ENCODE results near the gene CACNA1S. TPM values are rescaled to one million over a fixed set of nuclear protein-coding genes. Genes with fewer than 3 reads are reported as not detected.

Gene CACNA1S
- polyA plus RNA-seq, 1 donor: 56.1 TPM

- DNase-seq (ENCODE audit: low read depth): no peak
Measured at GRCh38 chr1:201063145-201063544, 49.1 kb downstream of the CACNA1S start.

GRCh38 chr1:201062511-201063091 lies 49.6 kb downstream of the CACNA1S start:
- no peak for DNase-seq (ENCODE audit: low read depth)

GRCh38 chr1:201061886-201062285 lies 50.3 kb downstream of the CACNA1S start:
- no peak for DNase-seq (ENCODE audit: low read depth)

GRCh38 chr1:201061049-201061448 lies 51.2 kb downstream of the CACNA1S start:
- no peak for DNase-seq (ENCODE audit: low read depth)

GRCh38 chr1:201060586-201060985 lies 51.6 kb downstream of the CACNA1S start:
- DNase-seq (ENCODE audit: low read depth): no peak

GRCh38 chr1:201059871-201060555 lies 52.2 kb downstream of the CACNA1S start:
- DNase-seq (ENCODE audit: low read depth): no peak

GRCh38 chr1:201059401-201059800 lies 52.8 kb downstream of the CACNA1S start:
- no peak for DNase-seq (ENCODE audit: low read depth)

- no peak for DNase-seq (ENCODE audit: low read depth)
Measured at GRCh38 chr1:201054091-201054543, 58.1 kb downstream of the CACNA1S start.

GRCh38 chr1:201053155-201053860 lies 58.9 kb downstream of the CACNA1S start:
- no peak for DNase-seq (ENCODE audit: low read depth)

GRCh38 chr1:201051399-201051798 lies 60.8 kb downstream of the CACNA1S start:
- no peak for DNase-seq (ENCODE audit: low read depth)

- no peak for DNase-seq (ENCODE audit: low read depth)
Measured at GRCh38 chr1:201050515-201051277, 61.5 kb downstream of the CACNA1S start.

- DNase-seq (ENCODE audit: low read depth): no peak
Measured at GRCh38 chr1:201049248-201049831, 62.9 kb downstream of the CACNA1S start.

- DNase-seq (ENCODE audit: low read depth): no peak
Measured at GRCh38 chr1:201048521-201048920, 63.7 kb downstream of the CACNA1S start.

- no peak for DNase-seq (ENCODE audit: low read depth)
Measured at GRCh38 chr1:201044119-201044518, 68.1 kb downstream of the CACNA1S start.

GRCh38 chr1:201042779-201043461 lies 69.3 kb downstream of the CACNA1S start:
- DNase-seq (ENCODE audit: low read depth): peak; percentile 19

GRCh38 chr1:201041011-201041410 lies 71.2 kb downstream of the CACNA1S start:
- DNase-seq (ENCODE audit: low read depth): no peak

GRCh38 chr1:201039876-201040275 lies 72.3 kb downstream of the CACNA1S start:
- no peak for DNase-seq (ENCODE audit: low read depth)

GRCh38 chr1:201039418-201039817 lies 72.8 kb downstream of the CACNA1S start:
- DNase-seq (ENCODE audit: low read depth): no peak

- no peak for DNase-seq (ENCODE audit: low read depth)
Measured at GRCh38 chr1:201038186-201038876, 73.9 kb downstream of the CACNA1S start.

GRCh38 chr1:201036188-201036842 lies 75.9 kb downstream of the CACNA1S start:
- DNase-seq (ENCODE audit: low read depth): no peak

Measured in forelimb muscle (tissue), 1 donor.